GM21529 (cell line): ENCODE data around the gene VPS13C.

ENCODE experiments used
- ATAC-seq: cut with Tn5 transposase; IDR thresholded peaks from one replicate; pipeline ENCODE4 v1.9.1; 2021; ENCODE audit not compliant: unreplicated experiment

The VPS13C gene

GRCh38 chr15:62079594-62079993 lies 19.3 kb upstream of the VPS13C start:
- ATAC-seq = no peak

- no peak for ATAC-seq
These were observed 15.5 kb upstream of the VPS13C start for GRCh38 chr15:62075595-62076277.

- ATAC-seq = no peak
These were observed 11.6 kb upstream of the VPS13C start for GRCh38 chr15:62071711-62072308.

GRCh38 chr15:62069551-62069950 lies 9.3 kb upstream of the VPS13C start:
- no peak for ATAC-seq

GRCh38 chr15:62068810-62069167 lies 8.5 kb upstream of the VPS13C start:
- ATAC-seq = no peak

GRCh38 chr15:62068071-62068809 lies 8.0 kb upstream of the VPS13C start:
- peak; percentile 44 for ATAC-seq

- peak; percentile 44 for ATAC-seq
These were observed 7.3 kb upstream of the VPS13C start for GRCh38 chr15:62067448-62068044.

GRCh38 chr15:62066663-62067447 lies 6.6 kb upstream of the VPS13C start, which contains the start of gene C2CD4A:
C2CD4A (plus strand) TSS chr15:62066977; CDS start chr15:62067614, 637 bp downstream.
- peak; percentile 34 for ATAC-seq

- ATAC-seq = no peak
These were observed 3.8 kb upstream of the VPS13C start for GRCh38 chr15:62063825-62064635.

- ATAC-seq = peak; percentile 1
These were observed 641 bp upstream of the VPS13C start for GRCh38 chr15:62060896-62061280.

GRCh38 chr15:62059816-62060112 lies 483 bp downstream of the VPS13C start:
- ATAC-seq = peak; percentile 80

GRCh38 chr15:62059108-62059815 lies 985 bp downstream of the VPS13C start:
- no peak for ATAC-seq

- ATAC-seq = no peak
These were observed 1.8 kb downstream of the VPS13C start for GRCh38 chr15:62058327-62059028.

GRCh38 chr15:62057341-62057980 lies 2.8 kb downstream of the VPS13C start:
- no peak for ATAC-seq

- no peak for ATAC-seq
These were observed 5.3 kb downstream of the VPS13C start for GRCh38 chr15:62054979-62055378.

GRCh38 chr15:62053439-62054085 lies 6.7 kb downstream of the VPS13C start:
- ATAC-seq = no peak

- no peak for ATAC-seq
These were observed 7.5 kb downstream of the VPS13C start for GRCh38 chr15:62052713-62053112.

GRCh38 chr15:62051166-62051565 lies 9.1 kb downstream of the VPS13C start:
- ATAC-seq = no peak
